H9 (cell line): ENCODE results near the gene DARS1. TPM values are rescaled to one million over a fixed set of nuclear protein-coding genes. Genes with fewer than 3 reads are reported as not detected.

Experiments used
- DNase-seq: peaks from one replicate; pipeline ENCODE4 v3.0.0-alpha.2; 2017
- H2AFZ ChIP-seq: one replicate; pipeline ENCODE4 v1.6.1; 2013; ENCODE audit warnings: mild to moderate bottlenecking, low read length, control low read depth, moderate library complexity
- H2AK5ac ChIP-seq: 2 replicates; pipeline ENCODE4 v1.6.1; 2013; ENCODE audit warnings: low read length, control low read depth, mixed read lengths; ENCODE audit not compliant: insufficient read length
- H2BK120ac ChIP-seq: one replicate; pipeline ENCODE4 v1.6.1; 2013; ENCODE audit warnings: low read depth, mild to moderate bottlenecking, low read length, control low read depth, inconsistent platforms; ENCODE audit not compliant: poor library complexity, severe bottlenecking
- H2BK12ac ChIP-seq: 2 replicates; pipeline ENCODE4 v1.6.1; 2013; ENCODE audit warnings: low read length, control low read depth, mixed read lengths, low read depth; ENCODE audit not compliant: insufficient read length
- H2BK15ac ChIP-seq: 2 replicates; pipeline ENCODE4 v1.6.1; 2013; ENCODE audit warnings: low read depth, low read length, control low read depth
- H2BK20ac ChIP-seq: one replicate; pipeline ENCODE4 v1.6.1; 2013; ENCODE audit warnings: low read depth, mild to moderate bottlenecking, low read length, control low read depth, inconsistent platforms; ENCODE audit not compliant: poor library complexity, severe bottlenecking
- H2BK5ac ChIP-seq: 2 replicates; pipeline ENCODE4 v1.6.1; 2013; ENCODE audit warnings: low read length, control low read depth, mixed read lengths; ENCODE audit not compliant: insufficient read length
- H3K14ac ChIP-seq: 2 replicates; pipeline ENCODE4 v1.6.1; 2013; ENCODE audit warnings: low read length, control low read depth; ENCODE audit not compliant: insufficient read depth
- H3K18ac ChIP-seq: 2 replicates; pipeline ENCODE4 v1.6.1; 2013; ENCODE audit warnings: low read depth, mild to moderate bottlenecking, mixed read lengths, low read length, control low read depth; ENCODE audit not compliant: insufficient read length
- H3K23ac ChIP-seq: 2 replicates; pipeline ENCODE4 v1.6.1; 2013; ENCODE audit warnings: low read length, control low read depth, mixed read lengths, low read depth; ENCODE audit not compliant: insufficient read length
- H3K23me2 ChIP-seq: 2 replicates; pipeline ENCODE4 v1.6.1; 2013; ENCODE audit warnings: low read depth, mild to moderate bottlenecking, mixed read lengths, low read length, control low read depth; ENCODE audit not compliant: insufficient read length, poor library complexity, severe bottlenecking
- H3K27ac ChIP-seq: 2 replicates; pipeline ENCODE4 v1.5.1; 2013; ENCODE audit warnings: low read length, control low read depth, mixed read lengths, low read depth; ENCODE audit not compliant: insufficient read length
- H3K27me3 ChIP-seq: 2 replicates; pipeline ENCODE4 v1.6.1; 2013; ENCODE audit warnings: low read length, control low read depth, inconsistent platforms; ENCODE audit not compliant: insufficient read depth
- H3K4ac ChIP-seq: 2 replicates; pipeline ENCODE4 v1.6.1; 2013; ENCODE audit warnings: low read depth, mild to moderate bottlenecking, control low read depth, inconsistent platforms, low read length, moderate library complexity
- H3K4me1 ChIP-seq: 2 replicates; pipeline ENCODE4 v1.6.1; 2013; ENCODE audit warnings: low read length, control low read depth, inconsistent platforms; ENCODE audit not compliant: insufficient read depth
- H3K4me2 ChIP-seq: 2 replicates; pipeline ENCODE4 v1.6.1; 2013; ENCODE audit warnings: low read length, control low read depth, mixed read lengths; ENCODE audit not compliant: insufficient read length, insufficient read depth
- H3K56ac ChIP-seq: 2 replicates; pipeline ENCODE4 v1.6.1; 2013; ENCODE audit warnings: low read depth, mild to moderate bottlenecking, mixed read lengths, low read length, control low read depth; ENCODE audit not compliant: insufficient read length
- H3K79me1 ChIP-seq: 2 replicates; pipeline ENCODE4 v1.6.1; 2013; ENCODE audit warnings: low read depth, mild to moderate bottlenecking, moderate library complexity, low read length, control low read depth, inconsistent platforms; ENCODE audit not compliant: insufficient read depth, poor library complexity, severe bottlenecking
- H3K79me2 ChIP-seq: 2 replicates; pipeline ENCODE4 v1.6.1; 2013; ENCODE audit warnings: low read length, control low read depth, inconsistent platforms; ENCODE audit not compliant: insufficient read depth
- H3K9ac ChIP-seq: 2 replicates; pipeline ENCODE4 v1.6.1; 2013; ENCODE audit warnings: low read length, control low read depth, mixed read lengths; ENCODE audit not compliant: insufficient read length; ENCODE audit errors: extremely low read depth
- H3K9me3 ChIP-seq: one replicate; pipeline ENCODE4 v1.6.1; 2013; ENCODE audit warnings: low read depth, low read length, inconsistent platforms; ENCODE audit not compliant: control insufficient read depth
- H3T11ph ChIP-seq: one replicate; pipeline ENCODE4 v1.6.1; 2013; ENCODE audit warnings: mild to moderate bottlenecking, low read length, control low read depth, inconsistent platforms
- H4K20me1 ChIP-seq: one replicate; pipeline ENCODE4 v1.6.1; 2013; ENCODE audit not compliant: control insufficient read depth, insufficient read length, insufficient read depth
- H4K5ac ChIP-seq: 2 replicates; pipeline ENCODE4 v1.6.1; 2013; ENCODE audit warnings: low read depth, mild to moderate bottlenecking, mixed read lengths, low read length, control low read depth; ENCODE audit not compliant: insufficient read length
- H4K8ac ChIP-seq: replicated peaks from 2 replicates; pipeline ENCODE4 v1.6.1; 2013; ENCODE audit warnings: low read length, control low read depth, mixed read lengths, low read depth; ENCODE audit not compliant: insufficient read length
- H4K91ac ChIP-seq: 2 replicates; pipeline ENCODE4 v1.6.1; 2013; ENCODE audit warnings: low read depth, mild to moderate bottlenecking, moderate library complexity, mixed read lengths, low read length, control low read depth; ENCODE audit not compliant: insufficient read length
- H3K27ac Mint-ChIP-seq, 3 experiments: 2 replicates in 2 of 3; 3 replicates in 1 of 3; pipeline ENCODE4 v1.8.0; 2020 to 2021; ENCODE audit warnings: mixed read lengths in 3 of 3, mild to moderate bottlenecking in 1 of 3, moderate library complexity in 1 of 3
- H3K27me3 Mint-ChIP-seq: 2 replicates; pipeline ENCODE4 v1.8.0; 2021; ENCODE audit warnings: low read depth, mild to moderate bottlenecking, moderate library complexity, mixed read lengths
- H3K36me3 Mint-ChIP-seq, 3 experiments: 2 replicates in 2 of 3; 3 replicates in 1 of 3; pipeline ENCODE4 v1.8.0; 2020 to 2021; ENCODE audit warnings: low read depth in 3 of 3, mixed read lengths in 3 of 3; ENCODE audit not compliant: insufficient read depth in 1 of 3
- H3K4me1 Mint-ChIP-seq, 2 experiments: 2 replicates each; pipeline ENCODE4 v1.8.0; 2020; ENCODE audit warnings: mixed read lengths in 2 of 2
- H3K4me3 Mint-ChIP-seq, 2 experiments: 2 replicates in 1 of 2; 3 replicates in 1 of 2; pipeline ENCODE4 v1.8.0; 2020 to 2021; ENCODE audit warnings: mild to moderate bottlenecking in 2 of 2, mixed read lengths in 2 of 2, moderate library complexity in 1 of 2
- H3K9me3 Mint-ChIP-seq, 2 experiments: 2 replicates in 1 of 2; 3 replicates in 1 of 2; pipeline ENCODE4 v1.8.0; 2020; ENCODE audit warnings: mild to moderate bottlenecking in 2 of 2, mixed read lengths in 2 of 2, moderate library complexity in 1 of 2
- WGBS: extraction: QIAGEN DNeasy Blood & Tissue Kit; methylation state at CpG from one replicate; pipeline ENCODE4 v1.1.7; 2013; ENCODE audit warnings: missing lambda C conversion rate, low lambda C conversion rate, mixed read lengths; ENCODE audit not compliant: insufficient read length; ENCODE audit errors: extremely low coverage; 5-methylcytosine and 5-hydroxymethylcytosine counted together
- total RNA-seq: library from RNA; stranded (reverse); gene quantifications from 2 replicates; pipeline ENCODE4 v1.2.1, GENCODE V29; 2021
- TF ChIP-seq, protein P1 (sequence below): fragments of 200-600 bp; sonication (generic); conservative IDR thresholded peaks from 3 replicates; pipeline ENCODE4 v1.8.0; 2021; ENCODE audit warnings: antibody characterized with exemption, mild to moderate bottlenecking

Gene DARS1
- total RNA-seq, 1 experiment from 2014 or later: 117 TPM

DNA sequence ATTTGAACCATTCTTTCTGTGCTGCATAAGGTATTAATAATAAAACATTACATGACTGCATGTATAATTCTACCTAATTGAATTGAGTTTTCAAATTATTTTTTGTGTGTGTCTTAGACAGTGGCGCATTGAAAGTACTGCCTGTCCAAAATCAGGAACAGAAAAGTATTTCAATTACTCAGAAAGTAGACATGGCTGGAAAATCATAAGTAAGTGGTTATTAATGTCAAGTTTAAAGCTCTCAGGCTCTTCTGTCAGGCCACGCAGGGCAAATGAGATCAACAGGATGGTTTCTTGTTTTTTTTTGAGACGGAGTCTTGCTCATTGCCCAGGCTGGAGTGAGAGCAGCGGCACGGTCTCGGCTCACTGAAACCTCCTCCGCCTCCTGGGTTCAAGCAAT, 32.4 kb upstream of the DARS1 start:
- H3K4me1 Mint-ChIP-seq: peaks cover 16 to 17% of the 10 kb centered on the region in 2 experiments
- Histone ChIP-seq H3K4ac (no peak overlapping the region), H3K14ac (no peak overlapping the region), H2BK12ac (no peak overlapping the region), H3K4me1 (peaks cover 4% of the 10 kb centered on the region; the same call in 1 of the 2 replicates), H3K23me2 (no peaks in the 10 kb centered on the region), H3K4me2 (no peak overlapping the region), H3K79me2 (no peaks in the 10 kb centered on the region), H4K8ac (no peak overlapping the region), H3K9ac (no peak overlapping the region), H4K91ac (no peak overlapping the region), H2BK5ac (no peak overlapping the region), H3K18ac (no peak overlapping the region), H2BK15ac (no peak overlapping the region), H3K9me3 (no peaks in the 10 kb centered on the region), H3K23ac (no peak overlapping the region), H3T11ph (no peak overlapping the region), H2AK5ac (no peak overlapping the region), H2AFZ (no peak overlapping the region), H2BK120ac (no peak overlapping the region), H4K20me1 (no peaks in the 10 kb centered on the region), H3K27me3 (no peaks in the 10 kb centered on the region; the same call in 1 of the 2 replicates), H3K27ac (no peak overlapping the region), H4K5ac (no peak overlapping the region), H2BK20ac (no peak overlapping the region), H3K56ac (no peak overlapping the region), H3K79me1 (no peaks in the 10 kb centered on the region)
- no peak for DNase-seq
- H3K27ac Mint-ChIP-seq: no peak overlapping the region
- H3K27me3 Mint-ChIP-seq: no peaks in the 10 kb centered on the region
- no CpG with 5 or more reads among the region's 7 CpGs for whole genome bisulfite sequencing
- no peaks in the 10 kb centered on the region for H3K9me3 Mint-ChIP-seq
- H3K36me3 Mint-ChIP-seq: no peaks in the 10 kb centered on the region
- no peak overlapping the region for H3K4me3 Mint-ChIP-seq
- TF ChIP-seq, protein P1, sequence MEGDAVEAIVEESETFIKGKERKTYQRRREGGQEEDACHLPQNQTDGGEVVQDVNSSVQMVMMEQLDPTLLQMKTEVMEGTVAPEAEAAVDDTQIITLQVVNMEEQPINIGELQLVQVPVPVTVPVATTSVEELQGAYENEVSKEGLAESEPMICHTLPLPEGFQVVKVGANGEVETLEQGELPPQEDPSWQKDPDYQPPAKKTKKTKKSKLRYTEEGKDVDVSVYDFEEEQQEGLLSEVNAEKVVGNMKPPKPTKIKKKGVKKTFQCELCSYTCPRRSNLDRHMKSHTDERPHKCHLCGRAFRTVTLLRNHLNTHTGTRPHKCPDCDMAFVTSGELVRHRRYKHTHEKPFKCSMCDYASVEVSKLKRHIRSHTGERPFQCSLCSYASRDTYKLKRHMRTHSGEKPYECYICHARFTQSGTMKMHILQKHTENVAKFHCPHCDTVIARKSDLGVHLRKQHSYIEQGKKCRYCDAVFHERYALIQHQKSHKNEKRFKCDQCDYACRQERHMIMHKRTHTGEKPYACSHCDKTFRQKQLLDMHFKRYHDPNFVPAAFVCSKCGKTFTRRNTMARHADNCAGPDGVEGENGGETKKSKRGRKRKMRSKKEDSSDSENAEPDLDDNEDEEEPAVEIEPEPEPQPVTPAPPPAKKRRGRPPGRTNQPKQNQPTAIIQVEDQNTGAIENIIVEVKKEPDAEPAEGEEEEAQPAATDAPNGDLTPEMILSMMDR: no peak
